Measurements from ENCODE around the gene CEP112.

GRCh38 chr17:65723431-65724151 is 468.3 kb downstream of the CEP112 start:
- TF ChIP-seq POLR2A (IDR thresholded peaks at IDR 0.05; ENCODE audit: low read depth, low read length) = no peak
- no peak for TF ChIP-seq TAF1 (IDR thresholded peaks at IDR 0.05; ENCODE audit: low read depth, low read length)
- no peak for TF ChIP-seq PAX5 (IDR thresholded peaks at IDR 0.05; ENCODE audit: insufficient read depth, low read length, severe bottlenecking)
- no peak for TF ChIP-seq POLR2AphosphoS5 (IDR thresholded peaks at IDR 0.05; ENCODE audit: low read depth, low read length)

Measured in GM12891 (cell line).